Panc1 (cell line): ENCODE data around the gene KMT5C. TPM values are rescaled to one million over a fixed set of nuclear protein-coding genes. Genes with fewer than 3 reads are reported as not detected.

Source experiments
- total RNA-seq: library from RNA; stranded (reverse); gene quantifications from one replicate; pipeline ENCODE4 v1.2.1, GENCODE V29; 2021; ENCODE audit not compliant: unreplicated experiment

Gene KMT5C
- total RNA-seq, 1 experiment from 2014 or later, result 30.6 TPM

Other genes with a start within 250 kb of the KMT5C start
- gene PPP1R12C, start 222.2 kb upstream of the KMT5C start, total RNA-seq, result 158 TPM
- 116 TPM for gene TNNT1, start 190.7 kb upstream of the KMT5C start, total RNA-seq
- 14.6 TPM for gene TNNI3, start 182.1 kb upstream of the KMT5C start, total RNA-seq
- gene DNAAF3, start 173.3 kb upstream of the KMT5C start, total RNA-seq, result 12.4 TPM
- gene SYT5, start 159.6 kb upstream of the KMT5C start, total RNA-seq, result 3.2 TPM
- 42.8 TPM for gene PTPRH, start 130.4 kb upstream of the KMT5C start, total RNA-seq
- gene TMEM86B, start 111.1 kb upstream of the KMT5C start, total RNA-seq, result 14.2 TPM
- gene PPP6R1, start 80.9 kb upstream of the KMT5C start, total RNA-seq, result 172 TPM
- 84.2 TPM for gene HSPBP1, start 59.8 kb upstream of the KMT5C start, total RNA-seq
- 7.9 TPM for gene BRSK1, start 55.9 kb upstream of the KMT5C start, total RNA-seq
- not detected for gene TMEM150B, start 14.5 kb upstream of the KMT5C start, total RNA-seq
- gene COX6B2, start 14.8 kb downstream of the KMT5C start, total RNA-seq, result 5.6 TPM
- not detected for gene GARIN5B, start 23.4 kb downstream of the KMT5C start, total RNA-seq
- gene IL11, start 30.6 kb downstream of the KMT5C start, total RNA-seq, result 4.4 TPM
- 0.74 TPM for gene TMEM190, start 37.0 kb downstream of the KMT5C start, total RNA-seq
- 7.4 TPM for gene TMEM238, start 44.4 kb downstream of the KMT5C start, total RNA-seq
- 2,154 TPM for gene RPL28, start 46.1 kb downstream of the KMT5C start, total RNA-seq
- gene UBE2S, start 67.9 kb downstream of the KMT5C start, total RNA-seq, result 635 TPM
- 0.03 TPM for gene SHISA7, start 103.4 kb downstream of the KMT5C start, total RNA-seq
- gene ISOC2, start 121.8 kb downstream of the KMT5C start, total RNA-seq, result 150 TPM
- not detected for gene C19orf85, start 124.9 kb downstream of the KMT5C start, total RNA-seq
- 21.7 TPM for gene ZNF628, start 136.7 kb downstream of the KMT5C start, total RNA-seq
- gene NAT14, start 145.3 kb downstream of the KMT5C start, total RNA-seq, result 93.1 TPM
- 13.0 TPM for gene SSC5D, start 148.6 kb downstream of the KMT5C start, total RNA-seq
- gene SBK2, start 197.3 kb downstream of the KMT5C start, total RNA-seq, result 0.69 TPM
- gene SBK3, start 205.7 kb downstream of the KMT5C start, total RNA-seq, result 4.0 TPM
- 39.5 TPM for gene ZNF579, start 241.0 kb downstream of the KMT5C start, total RNA-seq